NT2/D1 (cell line): ENCODE data around the gene SORCS3.

ENCODE experiments used
- SUZ12 ChIP-seq: IDR thresholded peaks from 2 replicates; pipeline ENCODE4 v1.6.1; 2011; ENCODE audit not compliant: insufficient read length, insufficient read depth; ENCODE audit errors: extremely low read depth
- YY1 ChIP-seq: IDR thresholded peaks from 2 replicates; pipeline ENCODE4 v1.6.1; 2011; ENCODE audit not compliant: insufficient read length, insufficient read depth
- ZNF274 ChIP-seq: IDR thresholded peaks from 2 replicates; pipeline ENCODE4 v1.6.1; 2011; ENCODE audit warnings: mild to moderate bottlenecking, low read depth, low read length

GRCh38 chr10:105096316-105096715, 455.2 kb downstream of the SORCS3 start:
- TF ChIP-seq YY1 (no peak), ZNF274 (no peak), SUZ12 (no peak)
